IMR-90 (cell line): ENCODE measurements around the gene KLK5. TPM values are rescaled to one million over a fixed set of nuclear protein-coding genes. Genes with fewer than 3 reads are reported as not detected.

Source experiments
- ATAC-seq: fragments of 200-7000 bp; cut with Tn5 transposase; 2 replicates; pipeline ENCODE4 v1.9.1; 2020; ENCODE audit warnings: low read depth, mild to moderate bottlenecking, moderate library complexity
- BruUV-seq: library from RNA; stranded (reverse); fragments of 400-500 nt; replicated peaks from 2 replicates; lab custom pipeline; 2021; lab: Mats Ljungman, UMichigan
- CTCF ChIA-PET: fragments of 300-600 bp; formaldehyde crosslinking; extraction: SDS; loops from one replicate; lab custom pipeline; 2021; ENCODE audit warnings: antibody characterized with exemption; lab: Yijun Ruan, JAX
- POLR2A ChIA-PET: fragments of 300-600 bp; sonication (Branson Sonifier 250); formaldehyde crosslinking; loops from one replicate; lab custom pipeline; 2022; ENCODE audit warnings: antibody characterized with exemption; ENCODE audit not compliant: unreplicated experiment; lab: Charles Lee
- DNase-seq: peaks from one replicate; pipeline ENCODE4 v3.0.0; 2013
- H2AFZ ChIP-seq: replicated peaks from 2 replicates; pipeline ENCODE3; 2013; ENCODE audit warnings: low read length, mild to moderate bottlenecking; ENCODE audit not compliant: poor library complexity
- H2AK5ac ChIP-seq: 2 replicates; pipeline ENCODE4 v1.6.1; 2013; ENCODE audit warnings: low read depth, low read length, inconsistent platforms
- H2AK9ac ChIP-seq: replicated peaks from 2 replicates; pipeline ENCODE3; 2013; ENCODE audit warnings: mild to moderate bottlenecking, low read depth, low read length, moderate library complexity; ENCODE audit not compliant: poor library complexity
- H2BK120ac ChIP-seq: 2 replicates; pipeline ENCODE4 v1.6.1; 2013; ENCODE audit warnings: low read depth, low read length, inconsistent platforms
- H2BK15ac ChIP-seq: 3 replicates; pipeline ENCODE4 v1.6.1; 2013; ENCODE audit warnings: low read depth, low read length, inconsistent platforms
- H2BK20ac ChIP-seq: 2 replicates; pipeline ENCODE4 v1.6.1; 2013; ENCODE audit warnings: low read depth, mild to moderate bottlenecking, inconsistent platforms, low read length, moderate library complexity
- H2BK5ac ChIP-seq: 2 replicates; pipeline ENCODE4 v1.6.1; 2013; ENCODE audit warnings: mild to moderate bottlenecking, low read depth, low read length, inconsistent platforms; ENCODE audit not compliant: poor library complexity, severe bottlenecking
- H3K14ac ChIP-seq: replicated peaks from 2 replicates; pipeline ENCODE4 v1.6.1; 2013; ENCODE audit warnings: low read depth, low read length, inconsistent platforms
- H3K18ac ChIP-seq: 2 replicates; pipeline ENCODE4 v1.6.1; 2013; ENCODE audit warnings: low read depth, low read length, control low read depth
- H3K23ac ChIP-seq: 2 replicates; pipeline ENCODE4 v1.6.1; 2013; ENCODE audit warnings: low read depth, low read length, inconsistent platforms
- H3K27ac ChIP-seq: 2 replicates; pipeline ENCODE4 v1.5.1; 2013; ENCODE audit warnings: mild to moderate bottlenecking, control low read depth, low read length; ENCODE audit not compliant: insufficient read depth
- H3K27me3 ChIP-seq: 2 replicates; pipeline ENCODE4 v1.6.1; 2013; ENCODE audit warnings: low read length; ENCODE audit not compliant: control insufficient read depth, insufficient read depth
- H3K36me3 ChIP-seq: 2 replicates; pipeline ENCODE4 v1.6.1; 2013; ENCODE audit warnings: low read length, mixed read lengths; ENCODE audit not compliant: control insufficient read depth, insufficient read depth
- H3K4ac ChIP-seq: 2 replicates; pipeline ENCODE4 v1.6.1; 2013; ENCODE audit warnings: low read depth, low read length, inconsistent platforms
- H3K4me1 ChIP-seq: 2 replicates; pipeline ENCODE4 v1.6.1; 2013; ENCODE audit warnings: low read length, mixed read lengths; ENCODE audit not compliant: control insufficient read depth, insufficient read depth
- H3K4me2 ChIP-seq: 2 replicates; pipeline ENCODE4 v1.6.1; 2013; ENCODE audit warnings: low read depth, mild to moderate bottlenecking, control low read depth, low read length, moderate library complexity
- H3K4me3 ChIP-seq: 2 replicates; pipeline ENCODE4 v1.5.1; 2013; ENCODE audit warnings: low read depth, mild to moderate bottlenecking, control low read depth, low read length, moderate library complexity; ENCODE audit not compliant: insufficient read depth
- H3K56ac ChIP-seq: 2 replicates; pipeline ENCODE4 v1.6.1; 2013; ENCODE audit warnings: low read length, inconsistent platforms; ENCODE audit not compliant: insufficient read depth; ENCODE audit errors: extremely low read depth
- H3K79me1 ChIP-seq, 2 experiments: 2 replicates each; pipeline ENCODE4 v1.6.1; 2013; ENCODE audit warnings: low read length in 2 of 2, inconsistent platforms in 1 of 2, low read depth in 1 of 2
- H3K9ac ChIP-seq: 2 replicates; pipeline ENCODE4 v1.6.1; 2013; ENCODE audit warnings: low read depth, low read length, control low read depth
- H3K9me1 ChIP-seq: 2 replicates; pipeline ENCODE4 v1.6.1; 2013; ENCODE audit warnings: low read length, inconsistent platforms; ENCODE audit not compliant: insufficient read depth
- H3K9me3 ChIP-seq: 2 replicates; pipeline ENCODE4 v1.6.1; 2013; ENCODE audit warnings: low read length; ENCODE audit not compliant: control insufficient read depth, insufficient read depth
- H4K20me1 ChIP-seq: 2 replicates; pipeline ENCODE4 v1.6.1; 2013; ENCODE audit warnings: low read length, inconsistent platforms; ENCODE audit not compliant: insufficient read depth
- H4K5ac ChIP-seq: 2 replicates; pipeline ENCODE4 v1.6.1; 2013; ENCODE audit warnings: mild to moderate bottlenecking, low read depth, low read length, control low read depth
- H4K8ac ChIP-seq, 2 experiments: 2 replicates each; pipeline ENCODE4 v1.6.1; 2013; ENCODE audit warnings: low read depth in 2 of 2, low read length in 2 of 2, control low read depth in 1 of 2, inconsistent platforms in 1 of 2
- H4K91ac ChIP-seq: 2 replicates; pipeline ENCODE4 v1.6.1; 2013; ENCODE audit warnings: low read depth, low read length, inconsistent platforms; ENCODE audit not compliant: insufficient read depth
- BHLHE40 ChIP-seq: fragments of 150-350 bp; IDR thresholded peaks from 2 replicates; pipeline ENCODE4 v1.6.1; 2016; ENCODE audit warnings: mild to moderate bottlenecking, low read depth, low read length
- FOS ChIP-seq: fragments of 150-350 bp; IDR thresholded peaks from 2 replicates; pipeline ENCODE4 v1.6.1; 2016; ENCODE audit warnings: low read depth, low read length
- MAFK ChIP-seq: IDR thresholded peaks from 2 replicates; pipeline ENCODE4 v1.6.1; 2012; ENCODE audit warnings: low read depth, low read length, improper control_type of control experiment
- MAZ ChIP-seq: IDR thresholded peaks from 2 replicates; pipeline ENCODE4 v1.6.1; 2012; ENCODE audit warnings: low read depth, mild to moderate bottlenecking, low read length, improper control_type of control experiment, moderate library complexity, borderline replicate concordance
- NFE2L2 ChIP-seq: fragments of 150-350 bp; IDR thresholded peaks from 2 replicates; pipeline ENCODE4 v1.6.1; 2016; ENCODE audit warnings: low read depth, mild to moderate bottlenecking, low read length
- POLR2A ChIP-seq: IDR thresholded peaks from 2 replicates; pipeline ENCODE4 v1.6.1; 2012; ENCODE audit warnings: mild to moderate bottlenecking, low read depth, low read length
- RAD21 ChIP-seq: IDR thresholded peaks from 2 replicates; pipeline ENCODE4 v1.6.1; 2012; ENCODE audit warnings: low read length, improper control_type of control experiment
- RCOR1 ChIP-seq: IDR thresholded peaks from 2 replicates; pipeline ENCODE4 v1.6.1; 2012; ENCODE audit warnings: mild to moderate bottlenecking, low read length, improper control_type of control experiment; ENCODE audit not compliant: insufficient replicate concordance
- RFX5 ChIP-seq: IDR thresholded peaks from 2 replicates; pipeline ENCODE4 v1.8.0; 2012; ENCODE audit warnings: low read depth, mild to moderate bottlenecking, low read length, moderate library complexity
- SMC3 ChIP-seq: fragments of 150-350 bp; IDR thresholded peaks from 2 replicates; pipeline ENCODE4 v1.6.1; 2016; ENCODE audit warnings: low read depth, mild to moderate bottlenecking, antibody characterized with exemption, low read length, moderate library complexity
- WGBS, 2 experiments: methylation state at CpG; one replicate each; pipeline versions ENCODE4 v1.1.5 to v1.1.7; 2013; ENCODE audit warnings: missing lambda C conversion rate in 2 of 2; ENCODE audit not compliant: insufficient read length in 1 of 2; ENCODE audit errors: extremely low coverage in 2 of 2; 5-methylcytosine and 5-hydroxymethylcytosine counted together
- dilution Hi-C: fragments of 300-500 bp; cut with HindIII; formaldehyde crosslinking; loops from one replicate; pipeline ENCODE4 v1.14.3; 2018; ENCODE audit warnings: low sequenced_read_pairs; ENCODE audit not compliant: unreplicated experiment
- in situ Hi-C: fragments of 300-500 bp; cut with MboI; formaldehyde crosslinking; loops from 3 replicates; pipeline ENCODE4 v1.14.3; 2019; ENCODE audit warnings: low sequenced_read_pairs, inconsistent platforms, mixed read lengths
- intact Hi-C: fragments of 100-400 bp; cut with micrococcal nuclease; formaldehyde crosslinking; loops from 2 replicates; pipeline ENCODE4 v1.10.0; 2022
- polyA plus RNA-seq, 3 experiments: library from polyadenylated mRNA; depleted of rRNA; stranded (reverse); fragments of >200 nt; gene quantifications; 2 replicates each; pipeline ENCODE4 v1.2.3, GENCODE V29; 2012; ENCODE audit warnings: low replicate concordance in 1 of 3
- total RNA-seq: library from RNA; depleted of rRNA; stranded (reverse); fragments of >200 nt; gene quantifications from 2 replicates; pipeline ENCODE4 v1.2.3, GENCODE V29; 2012
- TF ChIP-seq, protein P1 (sequence below): fragments of 150-350 bp; IDR thresholded peaks from 2 replicates; pipeline ENCODE4 v1.6.1; 2017; ENCODE audit warnings: mild to moderate bottlenecking, antibody characterized with exemption, low read length, low read depth

The KLK5 gene
- total and polyA plus RNA-seq, 2 of the 4 experiments (the other 2 are of a cell fraction): not detected

DNA sequence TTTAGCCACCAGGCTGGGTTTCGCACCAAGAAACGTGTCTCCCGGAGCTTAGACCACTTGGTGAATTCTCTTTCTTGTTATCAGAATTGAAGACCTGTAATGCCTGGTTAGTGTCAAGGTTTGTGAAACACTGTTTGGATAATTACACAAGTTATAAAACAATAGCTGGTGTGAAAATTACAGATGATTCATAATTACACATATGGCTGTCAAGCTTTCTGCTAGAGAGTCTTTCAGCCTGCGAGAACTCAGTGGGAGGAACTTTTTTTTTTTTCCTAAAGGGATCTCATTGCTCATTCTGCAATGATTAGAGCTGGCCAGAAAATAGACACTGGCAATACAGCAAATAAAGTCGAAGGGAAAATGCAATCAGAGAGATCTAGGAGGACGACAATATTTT lies 28.3 kb downstream of the KLK5 start:
- Histone ChIP-seq H3K14ac (no peak overlapping the region), H4K91ac (no peak overlapping the region), H2AFZ (no peak overlapping the region), H3K18ac (no peak overlapping the region), H2AK5ac (no peak overlapping the region), H3K4me2 (no peak overlapping the region), H3K36me3 (no peaks in the 10 kb centered on the region), H4K8ac (no peak overlapping the region), H2BK20ac (no peak overlapping the region), H2BK5ac (no peak overlapping the region), H3K9me3 (no peaks in the 10 kb centered on the region), H3K27ac (no peak overlapping the region), H3K4ac (no peak overlapping the region), H2BK120ac (no peak overlapping the region), H3K79me1 (no peaks in the 10 kb centered on the region), H3K9me1 (no peaks in the 10 kb centered on the region), H3K27me3 (no peaks in the 10 kb centered on the region; the same call in 1 of the 2 replicates), H3K56ac (no peak overlapping the region), H2BK15ac (no peak overlapping the region), H3K9ac (no peak overlapping the region), H2AK9ac (no peak overlapping the region), H3K4me1 (no peaks in the 10 kb centered on the region), H3K4me3 (no peak overlapping the region), H4K20me1 (no peaks in the 10 kb centered on the region), H4K5ac (no peak overlapping the region), H3K23ac (no peak overlapping the region)
- DNase-seq (no peak), ATAC-seq (no peak)
- dilution Hi-C loops: no loop called here
- in situ Hi-C loops: loop anchor here (10.0 kb wide), 1 partner anchor 560 kb away; the partner anchor contains the start of gene NAPSA
- BruUV-seq: no TSS peak
- CTCF ChIA-PET: interaction anchor here (0.6 kb wide), 1 partner anchor 10 kb away, joined by 3 read pairs; no protein-coding TSS in a partner anchor
- POLR2A ChIA-PET: no interaction called here
- TF ChIP-seq SMC3: no peak
- TF ChIP-seq FOS: no peak
- TF ChIP-seq BHLHE40: no peak
- TF ChIP-seq, protein P1, sequence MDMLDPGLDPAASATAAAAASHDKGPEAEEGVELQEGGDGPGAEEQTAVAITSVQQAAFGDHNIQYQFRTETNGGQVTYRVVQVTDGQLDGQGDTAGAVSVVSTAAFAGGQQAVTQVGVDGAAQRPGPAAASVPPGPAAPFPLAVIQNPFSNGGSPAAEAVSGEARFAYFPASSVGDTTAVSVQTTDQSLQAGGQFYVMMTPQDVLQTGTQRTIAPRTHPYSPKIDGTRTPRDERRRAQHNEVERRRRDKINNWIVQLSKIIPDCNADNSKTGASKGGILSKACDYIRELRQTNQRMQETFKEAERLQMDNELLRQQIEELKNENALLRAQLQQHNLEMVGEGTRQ: no peak
- no peak for TF ChIP-seq RCOR1
- no peak for TF ChIP-seq RAD21
- no peak for TF ChIP-seq POLR2A
- TF ChIP-seq RFX5: no peak
- no peak for TF ChIP-seq NFE2L2
- no peak for TF ChIP-seq MAZ
- no peak for TF ChIP-seq MAFK
- no CpG with 5 or more reads among the region's 6 CpGs for WGBS, 2 experiments
- intact Hi-C loops: loop anchor here (5.0 to 10.0 kb wide), 2 partner anchors 120 to 202 kb away; partner anchors contain the start of gene CLEC11A
